KMS-11 (cell line): ENCODE measurements around the gene NRCAM.

Experiments
- H2AFZ ChIP-seq: fragments of 200-600 bp; sonication (generic); 2 replicates; pipeline ENCODE4 v1.6.1; 2016; ENCODE audit warnings: antibody characterized with exemption, mixed run types, low read depth
- H3K27ac ChIP-seq: fragments of 200-600 bp; sonication (generic); 2 replicates; pipeline ENCODE4 v1.6.1; 2016; ENCODE audit warnings: mild to moderate bottlenecking, mixed run types
- H3K27me3 ChIP-seq: fragments of 200-600 bp; sonication (generic); 2 replicates; pipeline ENCODE4 v1.6.1; 2017; ENCODE audit warnings: mild to moderate bottlenecking, low read depth, mixed run types, moderate library complexity; ENCODE audit not compliant: insufficient read depth
- H3K36me3 ChIP-seq: fragments of 200-600 bp; sonication (generic); 2 replicates; pipeline ENCODE4 v1.6.1; 2017; ENCODE audit warnings: mild to moderate bottlenecking, mixed run types; ENCODE audit not compliant: insufficient read depth
- H3K4me1 ChIP-seq: fragments of 200-600 bp; sonication (generic); 2 replicates; pipeline ENCODE4 v1.6.1; 2016; ENCODE audit warnings: mild to moderate bottlenecking, low read depth, mixed run types; ENCODE audit not compliant: poor library complexity, severe bottlenecking
- H3K4me2 ChIP-seq: fragments of 200-600 bp; sonication (generic); 2 replicates; pipeline ENCODE4 v1.7.0; 2016; ENCODE audit warnings: mild to moderate bottlenecking, mixed run types
- H3K4me3 ChIP-seq: fragments of 200-600 bp; sonication (generic); IDR thresholded peaks from 2 replicates; pipeline ENCODE4 v1.6.1; 2017; ENCODE audit warnings: low read depth, low read length, mixed read lengths; ENCODE audit not compliant: insufficient read depth
- H3K79me2 ChIP-seq: fragments of 200-600 bp; sonication (generic); 2 replicates; pipeline ENCODE4 v1.6.1; 2016; ENCODE audit warnings: low read depth, mixed run types; ENCODE audit not compliant: insufficient read depth
- H3K9ac ChIP-seq: fragments of 200-600 bp; sonication (generic); 2 replicates; pipeline ENCODE4 v1.6.1; 2016; ENCODE audit warnings: mild to moderate bottlenecking, mixed run types
- H4K20me1 ChIP-seq: fragments of 200-600 bp; sonication (generic); 2 replicates; pipeline ENCODE4 v1.6.1; 2016; ENCODE audit warnings: mild to moderate bottlenecking, mixed run types; ENCODE audit not compliant: insufficient read depth
- TF ChIP-seq, protein P1 (sequence below): fragments of 200-600 bp; sonication (generic); conservative IDR thresholded peaks from 2 replicates; pipeline ENCODE4 v1.6.1; 2017; ENCODE audit warnings: low read depth, mild to moderate bottlenecking, antibody characterized with exemption, low read length, moderate library complexity, mixed read lengths

Gene NRCAM

DNA sequence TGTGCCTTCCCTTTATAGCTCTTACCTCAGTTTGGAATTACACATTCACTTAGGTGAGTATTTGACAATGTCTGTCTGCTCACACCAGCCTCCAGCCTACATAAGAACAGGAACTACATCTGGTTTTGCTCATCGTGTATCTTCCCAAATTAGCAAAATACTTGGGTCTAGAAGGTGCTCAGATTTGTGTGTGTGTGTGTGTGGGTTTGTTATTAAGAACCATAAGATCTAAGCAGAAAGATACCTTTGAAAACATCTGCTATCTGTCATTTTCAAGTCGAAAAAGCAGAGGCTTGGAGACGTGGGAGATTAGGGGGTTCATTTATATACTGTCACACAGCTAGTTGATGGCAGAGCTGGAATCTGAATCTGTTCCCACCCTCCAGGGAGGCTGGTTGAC is 311.3 kb downstream of the NRCAM start:
- H3K79me2 ChIP-seq, result no peaks in the 10 kb centered on the region
- no peaks in the 10 kb centered on the region for H3K4me1 ChIP-seq
- no peaks in the 10 kb centered on the region for H3K27me3 ChIP-seq
- no peak overlapping the region for H2AFZ ChIP-seq
- no peak overlapping the region for H3K27ac ChIP-seq
- TF ChIP-seq, protein P1, sequence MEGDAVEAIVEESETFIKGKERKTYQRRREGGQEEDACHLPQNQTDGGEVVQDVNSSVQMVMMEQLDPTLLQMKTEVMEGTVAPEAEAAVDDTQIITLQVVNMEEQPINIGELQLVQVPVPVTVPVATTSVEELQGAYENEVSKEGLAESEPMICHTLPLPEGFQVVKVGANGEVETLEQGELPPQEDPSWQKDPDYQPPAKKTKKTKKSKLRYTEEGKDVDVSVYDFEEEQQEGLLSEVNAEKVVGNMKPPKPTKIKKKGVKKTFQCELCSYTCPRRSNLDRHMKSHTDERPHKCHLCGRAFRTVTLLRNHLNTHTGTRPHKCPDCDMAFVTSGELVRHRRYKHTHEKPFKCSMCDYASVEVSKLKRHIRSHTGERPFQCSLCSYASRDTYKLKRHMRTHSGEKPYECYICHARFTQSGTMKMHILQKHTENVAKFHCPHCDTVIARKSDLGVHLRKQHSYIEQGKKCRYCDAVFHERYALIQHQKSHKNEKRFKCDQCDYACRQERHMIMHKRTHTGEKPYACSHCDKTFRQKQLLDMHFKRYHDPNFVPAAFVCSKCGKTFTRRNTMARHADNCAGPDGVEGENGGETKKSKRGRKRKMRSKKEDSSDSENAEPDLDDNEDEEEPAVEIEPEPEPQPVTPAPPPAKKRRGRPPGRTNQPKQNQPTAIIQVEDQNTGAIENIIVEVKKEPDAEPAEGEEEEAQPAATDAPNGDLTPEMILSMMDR, result no peak
- no peaks in the 10 kb centered on the region for H4K20me1 ChIP-seq
- no peaks in the 10 kb centered on the region for H3K36me3 ChIP-seq
- H3K4me3 ChIP-seq, result no peak overlapping the region
- no peak overlapping the region for H3K4me2 ChIP-seq
- no peak overlapping the region for H3K9ac ChIP-seq

GRCh38 chr7:108143658-108144420 is 312.4 kb downstream of the NRCAM start:
- Histone ChIP-seq H3K79me2 (no peaks in the 10 kb centered on the region), H3K4me2 (no peak overlapping the region), H3K27ac (no peak overlapping the region), H3K4me3 (no peak overlapping the region), H3K9ac (no peak overlapping the region), H3K27me3 (no peaks in the 10 kb centered on the region), H3K36me3 (no peaks in the 10 kb centered on the region), H2AFZ (no peak overlapping the region), H4K20me1 (no peaks in the 10 kb centered on the region), H3K4me1 (no peaks in the 10 kb centered on the region)
- TF ChIP-seq, protein P1, result no peak

GRCh38 chr7:108142675-108143259 is 313.5 kb downstream of the NRCAM start:
- H2AFZ ChIP-seq, result no peak overlapping the region
- H3K36me3 ChIP-seq, result no peaks in the 10 kb centered on the region
- no peaks in the 10 kb centered on the region for H3K27me3 ChIP-seq
- no peaks in the 10 kb centered on the region for H3K79me2 ChIP-seq
- no peaks in the 10 kb centered on the region for H4K20me1 ChIP-seq
- TF ChIP-seq, protein P1, result no peak
- no peak overlapping the region for H3K4me3 ChIP-seq
- no peaks in the 10 kb centered on the region for H3K4me1 ChIP-seq
- no peak overlapping the region for H3K9ac ChIP-seq
- no peak overlapping the region for H3K27ac ChIP-seq
- no peak overlapping the region for H3K4me2 ChIP-seq

DNA sequence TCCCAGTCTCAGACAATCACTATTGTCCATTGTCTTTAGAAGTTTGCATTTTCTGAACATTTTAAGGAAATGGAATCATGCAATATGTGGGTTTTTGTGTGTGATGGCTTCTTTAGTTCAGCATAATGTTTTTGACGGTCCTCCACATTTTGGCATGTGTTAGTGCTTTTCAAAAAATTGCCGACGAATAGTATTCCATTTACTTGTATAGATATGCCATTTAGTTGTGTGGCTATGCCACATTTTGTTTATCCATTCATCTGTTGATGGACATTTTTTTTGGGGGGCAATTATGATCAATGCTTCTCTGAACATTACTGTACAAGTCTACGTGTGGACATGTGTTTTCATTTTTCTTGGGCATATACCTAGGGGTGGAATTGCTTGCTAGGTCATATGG is 314.1 kb downstream of the NRCAM start:
- Histone ChIP-seq H3K27me3 (no peaks in the 10 kb centered on the region), H2AFZ (no peak overlapping the region), H4K20me1 (no peaks in the 10 kb centered on the region), H3K79me2 (no peaks in the 10 kb centered on the region), H3K4me1 (no peaks in the 10 kb centered on the region), H3K4me2 (no peak overlapping the region), H3K36me3 (no peaks in the 10 kb centered on the region), H3K27ac (no peak overlapping the region), H3K4me3 (no peak overlapping the region), H3K9ac (no peak overlapping the region)
- TF ChIP-seq, protein P1, result no peak
